Hematopoietic multipotent progenitor cell treated with erythropoietin and hydrocortisone succinate and interleukin-3 and kit ligand, for 15 days (in vitro differentiated cells): ENCODE results near the gene AEBP1.
"Not testable (repeated sequence)": the region's sequence is repeated elsewhere in the genome, so short reads cannot be mapped to it uniquely, and the experiment has no call there.

Experiments
- DNase-seq: peaks from one replicate; pipeline ENCODE4 v3.0.0-alpha.2; 2015; ENCODE audit warnings: low spot score

Gene AEBP1

GRCh38 chr7:44119829-44120380 is 15.8 kb downstream of the AEBP1 start:
- no peak for DNase-seq

GRCh38 chr7:44120395-44120794 is 16.2 kb downstream of the AEBP1 start:
- no peak for DNase-seq

- no peak for DNase-seq
These were observed 17.7 kb downstream of the AEBP1 start for GRCh38 chr7:44121761-44122420.

- DNase-seq, result no peak
These were observed 18.4 kb downstream of the AEBP1 start for GRCh38 chr7:44122529-44122928.

- peak; percentile 94 for DNase-seq
These were observed 19.3 kb downstream of the AEBP1 start, which contains the start of gene POLD2 for GRCh38 chr7:44123190-44124003. Gene POLD2 (minus strand): TSS chr7:44123548. CDS start chr7:44122053, 1,495 bp downstream.

GRCh38 chr7:44124822-44125202 is 20.7 kb downstream of the AEBP1 start:
- no peak for DNase-seq

- DNase-seq, result not testable (repeated sequence)
These were observed 22.4 kb downstream of the AEBP1 start for GRCh38 chr7:44126574-44126973.

- DNase-seq, result no peak
These were observed 23.0 kb downstream of the AEBP1 start for GRCh38 chr7:44127161-44127560.

GRCh38 chr7:44128721-44129582 is 24.8 kb downstream of the AEBP1 start:
- no peak for DNase-seq

GRCh38 chr7:44131173-44132029 is 27.3 kb downstream of the AEBP1 start:
- no peak for DNase-seq

GRCh38 chr7:44132039-44132438 is 27.9 kb downstream of the AEBP1 start:
- DNase-seq, result no peak

GRCh38 chr7:44133295-44133694 is 29.1 kb downstream of the AEBP1 start:
- DNase-seq, result no peak

GRCh38 chr7:44134943-44135628 is 30.9 kb downstream of the AEBP1 start:
- no peak for DNase-seq

- DNase-seq, result no peak
These were observed 32.6 kb downstream of the AEBP1 start for GRCh38 chr7:44136731-44137130.

- DNase-seq, result no peak
These were observed 34.6 kb downstream of the AEBP1 start for GRCh38 chr7:44138698-44139097.

- DNase-seq, result no peak
These were observed 35.3 kb downstream of the AEBP1 start for GRCh38 chr7:44139311-44140010.

- DNase-seq, result no peak
These were observed 36.2 kb downstream of the AEBP1 start for GRCh38 chr7:44140341-44140740.

GRCh38 chr7:44141221-44141850 is 37.2 kb downstream of the AEBP1 start, which contains the start of gene MYL7:
Gene MYL7 (minus strand): TSS chr7:44141332. CDS start chr7:44141305, 27 bp downstream.
- no peak for DNase-seq

GRCh38 chr7:44142028-44142427 is 37.9 kb downstream of the AEBP1 start:
- DNase-seq, result no peak
